HEK293 (cell line): Measurements from ENCODE around the gene KANK2.

Experiments used
- KLF8 ChIP-seq: fragments of 450-650 bp; formaldehyde crosslinking; IDR thresholded peaks from 2 replicates; pipeline ENCODE4 v1.5.1; 2016; ENCODE audit warnings: missing biosample characterization, missing genetic modification characterization
- KLF9 ChIP-seq: fragments of 450-650 bp; formaldehyde crosslinking; IDR thresholded peaks from 2 replicates; pipeline ENCODE4 v1.5.1; 2016; ENCODE audit warnings: missing biosample characterization, missing genetic modification characterization, low read depth
- OVOL3 ChIP-seq: fragments of 450-650 bp; formaldehyde crosslinking; IDR thresholded peaks from 2 replicates; pipeline ENCODE4 v1.5.1; 2016; ENCODE audit warnings: missing biosample characterization, missing genetic modification characterization
- PBX3 ChIP-seq: sonication (generic); formaldehyde crosslinking; IDR thresholded peaks from 2 replicates; pipeline ENCODE4 v1.8.1; 2022; ENCODE audit warnings: mild to moderate bottlenecking, moderate library complexity, missing genetic modification reagents
- REST ChIP-seq: fragments of 450-650 bp; formaldehyde crosslinking; IDR thresholded peaks from 2 replicates; pipeline ENCODE4 v1.5.1; 2016; ENCODE audit warnings: missing biosample characterization, missing genetic modification characterization
- SP2 ChIP-seq: fragments of 450-650 bp; formaldehyde crosslinking; IDR thresholded peaks from 2 replicates; pipeline ENCODE4 v1.5.1; 2016; ENCODE audit warnings: missing biosample characterization, missing genetic modification characterization
- TRIM28 ChIP-seq: IDR thresholded peaks from 2 replicates; pipeline ENCODE4 v1.6.1; 2011; ENCODE audit warnings: low read length, control low read depth, borderline replicate concordance
- ZBTB49 ChIP-seq: fragments of 450-650 bp; formaldehyde crosslinking; IDR thresholded peaks from 2 replicates; pipeline ENCODE4 v1.5.1; 2016; ENCODE audit warnings: missing biosample characterization, missing genetic modification characterization, low read depth
- ZNF184 ChIP-seq: fragments of 450-650 bp; IDR thresholded peaks from 2 replicates; pipeline ENCODE4 v1.5.1; 2018; ENCODE audit warnings: missing biosample characterization, mild to moderate bottlenecking, missing genetic modification characterization
- ZNF280D ChIP-seq: fragments of 450-650 bp; formaldehyde crosslinking; IDR thresholded peaks from 2 replicates; pipeline ENCODE4 v1.5.1; 2016; ENCODE audit warnings: missing biosample characterization, missing genetic modification characterization
- ZNF501 ChIP-seq: fragments of 450-650 bp; formaldehyde crosslinking; IDR thresholded peaks from 2 replicates; pipeline ENCODE4 v1.5.1; 2016; ENCODE audit warnings: missing biosample characterization, missing genetic modification characterization
- ZNF645 ChIP-seq: fragments of 450-650 bp; formaldehyde crosslinking; IDR thresholded peaks from 2 replicates; pipeline ENCODE4; 2016; ENCODE audit warnings: missing biosample characterization, missing genetic modification characterization
- ZNF692 ChIP-seq: fragments of 450-650 bp; formaldehyde crosslinking; IDR thresholded peaks from 2 replicates; pipeline ENCODE4 v1.5.1; 2016; ENCODE audit warnings: missing biosample characterization, missing genetic modification characterization
- ZNF792 ChIP-seq: fragments of 450-650 bp; formaldehyde crosslinking; IDR thresholded peaks from 2 replicates; pipeline ENCODE4 v1.5.1; 2016; ENCODE audit warnings: missing biosample characterization, missing genetic modification characterization
- ZNF843 ChIP-seq: fragments of 450-650 bp; formaldehyde crosslinking; IDR thresholded peaks from 2 replicates; pipeline ENCODE4 v1.5.1; 2016; ENCODE audit warnings: missing biosample characterization, missing genetic modification characterization
- ZSCAN5A ChIP-seq: fragments of 450-650 bp; formaldehyde crosslinking; IDR thresholded peaks from 2 replicates; pipeline ENCODE4 v1.5.1; 2016; ENCODE audit warnings: missing biosample characterization, missing genetic modification characterization
- ZXDB ChIP-seq: fragments of 450-650 bp; formaldehyde crosslinking; IDR thresholded peaks from 2 replicates; pipeline ENCODE4 v1.5.1; 2016; ENCODE audit warnings: missing biosample characterization, missing genetic modification characterization

The KANK2 gene

GRCh38 chr19:11155373-11156120 is 41.8 kb downstream of the KANK2 start, which contains the start of gene SPC24 (continued):
- no peak for TF ChIP-seq ZBTB49
- 0 out of 2 replicates have a peak, but pooled peaks have one; percentile 39 for TF ChIP-seq ZNF792 (tag by site-specific recombination)
- 0 out of 2 replicates have a peak, but pooled peaks have one; percentile 36 for TF ChIP-seq KLF8 (tag by site-specific recombination)
- TF ChIP-seq ZXDB, result peak; percentile 79
- peak; percentile 83 for TF ChIP-seq ZNF692 (tag by site-specific recombination)
- peak; percentile 70; the same call in 1 of the 2 replicates for TF ChIP-seq ZNF501 (tag by site-specific recombination)
- TF ChIP-seq REST (tag by site-specific recombination), result peak; percentile 43
- TF ChIP-seq ZSCAN5A (tag by site-specific recombination), result no peak
- no peak for TF ChIP-seq ZNF184 (tag by site-specific recombination)
- peak; percentile 78; the same call in 1 of the 2 replicates for TF ChIP-seq TRIM28
- no peak for TF ChIP-seq ZNF645 (tag by site-specific recombination)
- TF ChIP-seq OVOL3, result peak; percentile 51; the same call in 1 of the 2 replicates
- peak; percentile 59; the same call in 1 of the 2 replicates for TF ChIP-seq ZNF843 (tag by site-specific recombination)
- TF ChIP-seq KLF9 (tag by site-specific recombination), result peak; percentile 57
- TF ChIP-seq PBX3, result peak; percentile 96
- TF ChIP-seq SP2 (tag by site-specific recombination), result peak; percentile 99
- peak; percentile 51; the same call in 1 of the 2 replicates for TF ChIP-seq ZNF280D (tag by site-specific recombination)
